HK-2 (cell line): ENCODE measurements around the gene MACROD2.
"Not testable (repeated sequence)": the region's sequence is repeated elsewhere in the genome, so short reads cannot be mapped to it uniquely, and the experiment has no call there.

Source experiments
- DNase-seq: peaks from one replicate; pipeline ENCODE4 v3.0.0-alpha.2; 2018; ENCODE audit not compliant: unreplicated experiment

The MACROD2 gene

GRCh38 chr20:15171016-15171415, 1175.7 kb downstream of the MACROD2 start:
- DNase-seq, result no peak

- no peak for DNase-seq
Observed at GRCh38 chr20:15176929-15177328, 1181.6 kb downstream of the MACROD2 start.

- DNase-seq, result no peak
Observed at GRCh38 chr20:15178581-15178980, 1183.3 kb downstream of the MACROD2 start.

GRCh38 chr20:15179381-15179780, 1184.1 kb downstream of the MACROD2 start:
- no peak for DNase-seq

GRCh38 chr20:15179781-15180180, 1184.5 kb downstream of the MACROD2 start:
- no peak for DNase-seq

GRCh38 chr20:15185322-15185721, 1190.0 kb downstream of the MACROD2 start:
- no peak for DNase-seq

- DNase-seq, result no peak
Observed at GRCh38 chr20:15185913-15186312, 1190.6 kb downstream of the MACROD2 start.

- DNase-seq, result no peak
Observed at GRCh38 chr20:15187612-15188011, 1192.3 kb downstream of the MACROD2 start.

GRCh38 chr20:15188415-15188814, 1193.1 kb downstream of the MACROD2 start:
- DNase-seq, result no peak

- no peak for DNase-seq
Observed at GRCh38 chr20:15191082-15191723, 1195.9 kb downstream of the MACROD2 start.

- no peak for DNase-seq
Observed at GRCh38 chr20:15195378-15195777, 1200.1 kb downstream of the MACROD2 start.

GRCh38 chr20:15196547-15197255, 1201.4 kb downstream of the MACROD2 start:
- no peak for DNase-seq

- DNase-seq, result not testable (repeated sequence)
Observed at GRCh38 chr20:15198017-15198416, 1202.7 kb downstream of the MACROD2 start.

- DNase-seq, result no peak
Observed at GRCh38 chr20:15199698-15200097, 1204.4 kb downstream of the MACROD2 start.

GRCh38 chr20:15200147-15200565, 1204.8 kb downstream of the MACROD2 start:
- no peak for DNase-seq

GRCh38 chr20:15201602-15202001, 1206.3 kb downstream of the MACROD2 start:
- DNase-seq, result no peak

- DNase-seq, result no peak
Observed at GRCh38 chr20:15204234-15204633, 1208.9 kb downstream of the MACROD2 start.

GRCh38 chr20:15205028-15205427, 1209.7 kb downstream of the MACROD2 start:
- DNase-seq, result no peak

GRCh38 chr20:15205719-15206118, 1210.4 kb downstream of the MACROD2 start:
- DNase-seq, result no peak

- DNase-seq, result no peak
Observed at GRCh38 chr20:15209537-15209936, 1214.2 kb downstream of the MACROD2 start.

GRCh38 chr20:15214051-15214450, 1218.7 kb downstream of the MACROD2 start:
- no peak for DNase-seq

GRCh38 chr20:15220009-15220656, 1224.8 kb downstream of the MACROD2 start:
- DNase-seq, result no peak
